ENCODE data around the gene GGT1. TPM values are rescaled to one million over a fixed set of nuclear protein-coding genes. Genes with fewer than 3 reads are reported as not detected.

GGT1 gene
- polyA plus RNA-seq, 1 of the 3 experiments (the other 2 are of a cell fraction), result 1.6 TPM

DNA sequence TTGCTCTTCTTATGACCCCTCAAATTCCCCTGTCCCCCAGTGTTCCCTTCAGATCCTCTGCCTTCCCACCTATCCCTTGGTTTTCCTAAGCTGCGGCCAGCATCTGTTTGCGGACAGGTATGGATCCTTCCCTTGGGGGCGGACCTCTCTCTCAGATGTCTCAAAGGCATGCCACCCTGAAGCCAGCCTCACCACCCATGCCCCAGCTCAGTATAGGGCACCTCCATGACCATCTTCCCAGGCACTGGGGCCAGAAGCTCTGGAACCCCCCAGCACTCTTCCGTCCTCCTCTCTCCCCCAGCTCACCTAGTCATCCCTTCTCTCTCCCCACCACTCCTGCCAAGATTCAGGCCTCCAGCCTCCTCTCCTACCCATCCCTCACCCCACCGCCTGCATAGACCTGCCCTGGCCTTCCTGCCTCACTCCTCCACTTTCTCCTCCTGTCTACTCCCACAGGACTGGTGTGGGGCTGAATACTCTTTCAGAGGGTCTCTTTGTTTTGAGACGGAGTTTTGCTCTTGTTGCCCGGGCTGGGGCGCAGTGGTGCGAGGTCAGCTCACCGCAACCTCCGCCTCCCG lies 12.3 kb upstream of the GGT1 start:
- WGBS (ENCODE audit: low lambda C conversion rate), result 97% methylated on average over 12 of the region's 12 CpGs
- Histone ChIP-seq H3K9me2 (no peaks in the 10 kb centered on the region), H3K27me3 (ENCODE audit: insufficient read depth) (no peaks in the 10 kb centered on the region), H3K4me3 (ENCODE audit: low read depth in 2 of 2, low read length in 1 of 2) (no peak overlapping the region), H2AFZ (ENCODE audit: low read depth) (no peak overlapping the region), H3K36me3 (replicated peaks in 1 of 2; ENCODE audit: control insufficient read depth in 1 of 2, insufficient read depth in 2 of 2, low read length in 1 of 2) (peaks cover 0 to 17% of the 10 kb centered on the region in 2 experiments), H3K9ac (no peak overlapping the region), H3K4me2 (no peak overlapping the region), H3K27ac (ENCODE audit: low read depth in 2 of 2, low read length in 1 of 2) (no peak overlapping the region), H3K4me1 (ENCODE audit: control insufficient read depth in 1 of 2, insufficient read depth in 2 of 2, low read depth in 1 of 2, low read length in 1 of 2) (peaks cover 0 to 41% of the 10 kb centered on the region in 2 experiments; a peak in 1 of 4 replicates), H3K9me3 (no peaks in the 10 kb centered on the region), H3F3A (replicated peaks; ENCODE audit: insufficient read depth) (no peaks in the 10 kb centered on the region), H3K79me2 (ENCODE audit: insufficient read depth) (no peaks in the 10 kb centered on the region), H4K20me1 (ENCODE audit: insufficient read depth) (no peaks in the 10 kb centered on the region)
- DNase-seq, result no peak
- CTCF ChIA-PET, result interaction anchor here (1.3 kb wide), 1 partner anchor 178 kb away, joined by 3 read pairs; no protein-coding TSS in a partner anchor
- TF ChIP-seq JUND (IDR thresholded peaks at IDR 0.05) (no peak), TEAD4 (IDR thresholded peaks at IDR 0.05; ENCODE audit: borderline replicate concordance, insufficient read depth) (no peak)
- POLR2A ChIA-PET, result interaction anchor here (0.5 kb wide), 1 partner anchor 1019 kb away, joined by 3 read pairs; no protein-coding TSS in a partner anchor

DNA sequence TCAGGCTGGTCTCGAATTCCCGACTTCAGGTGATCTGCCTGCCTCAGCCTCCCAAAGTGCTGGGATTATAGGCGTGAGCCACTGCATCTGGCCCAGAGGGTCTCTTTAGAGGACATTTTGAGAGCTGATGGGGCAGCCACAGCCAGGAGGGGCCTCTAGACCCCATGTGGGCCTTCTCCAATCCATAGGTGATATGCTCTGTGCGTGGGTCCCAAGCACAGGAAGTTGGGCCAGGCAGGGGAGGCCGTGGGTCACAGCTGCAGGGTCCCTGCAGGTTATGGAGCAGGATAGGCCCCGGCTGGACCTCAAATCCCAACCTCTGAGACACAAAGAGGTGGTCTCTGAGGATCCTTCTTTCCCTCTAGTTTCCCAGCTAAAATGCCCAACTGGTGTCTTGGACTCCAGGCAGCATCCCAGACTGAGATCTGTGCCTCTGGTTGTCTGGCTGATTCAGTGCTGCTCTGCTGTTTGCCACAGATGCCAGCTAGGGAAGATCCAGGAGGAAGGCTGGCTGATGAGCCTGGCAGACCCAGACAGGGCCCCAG lies 11.6 kb upstream of the GGT1 start:
- H3K4me2 ChIP-seq, result no peak overlapping the region
- no peaks in the 10 kb centered on the region for H3F3A ChIP-seq (replicated peaks; ENCODE audit: insufficient read depth)
- peaks cover 0 to 41% of the 10 kb centered on the region in 2 experiments; a peak in 1 of 4 replicates for H3K4me1 ChIP-seq (ENCODE audit: control insufficient read depth in 1 of 2, insufficient read depth in 2 of 2, low read depth in 1 of 2, low read length in 1 of 2)
- H3K9ac ChIP-seq, result no peak overlapping the region
- H3K27me3 ChIP-seq (ENCODE audit: insufficient read depth), result no peaks in the 10 kb centered on the region
- peaks cover 0 to 12% of the 10 kb centered on the region in 2 experiments for H3K36me3 ChIP-seq (replicated peaks in 1 of 2; ENCODE audit: control insufficient read depth in 1 of 2, insufficient read depth in 2 of 2, low read length in 1 of 2)
- DNase-seq, result no peak
- no peaks in the 10 kb centered on the region for H3K9me3 ChIP-seq
- no peaks in the 10 kb centered on the region for H3K9me2 ChIP-seq
- 83% methylated on average over 1 of the region's 6 CpGs for WGBS (ENCODE audit: low lambda C conversion rate)
- H3K4me3 ChIP-seq (ENCODE audit: low read depth in 2 of 2, low read length in 1 of 2), result no peak overlapping the region
- H4K20me1 ChIP-seq (ENCODE audit: insufficient read depth), result no peaks in the 10 kb centered on the region
- ChIA-PET CTCF (interaction anchor here (1.3 kb wide), 1 partner anchor 177 kb away, joined by 3 read pairs; no protein-coding TSS in a partner anchor), POLR2A (interaction anchor here (0.5 to 1.3 kb wide), 3 partner anchors 35 to 1018 kb away, joined by 3 to 4 read pairs (median 4); no protein-coding TSS in a partner anchor)
- no peak overlapping the region for H3K27ac ChIP-seq (ENCODE audit: low read depth in 2 of 2, low read length in 1 of 2)
- no peak overlapping the region for H2AFZ ChIP-seq (ENCODE audit: low read depth)
- H3K79me2 ChIP-seq (ENCODE audit: insufficient read depth), result no peaks in the 10 kb centered on the region
- TF ChIP-seq FOXM1 (IDR thresholded peaks at IDR 0.05; ENCODE audit: low read depth), result no peak
- TF ChIP-seq ELF1 (IDR thresholded peaks at IDR 0.05), result no peak
- TF ChIP-seq, protein P1, sequence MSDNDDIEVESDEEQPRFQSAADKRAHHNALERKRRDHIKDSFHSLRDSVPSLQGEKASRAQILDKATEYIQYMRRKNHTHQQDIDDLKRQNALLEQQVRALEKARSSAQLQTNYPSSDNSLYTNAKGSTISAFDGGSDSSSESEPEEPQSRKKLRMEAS (IDR thresholded peaks at IDR 0.05; ENCODE audit: low read depth), result no peak
- no peak for TF ChIP-seq POLR2AphosphoS5 (IDR thresholded peaks at IDR 0.05; ENCODE audit: low read depth, low read length)
- no peak for TF ChIP-seq JUND (IDR thresholded peaks at IDR 0.05)
- TF ChIP-seq TEAD4 (IDR thresholded peaks at IDR 0.05; ENCODE audit: borderline replicate concordance, insufficient read depth), result no peak
- TF ChIP-seq RAD21 (IDR thresholded peaks at IDR 0.05; ENCODE audit: low read length), result no peak
- TF ChIP-seq NFIC (IDR thresholded peaks at IDR 0.05; ENCODE audit: borderline replicate concordance), result no peak
- TF ChIP-seq, protein P2, sequence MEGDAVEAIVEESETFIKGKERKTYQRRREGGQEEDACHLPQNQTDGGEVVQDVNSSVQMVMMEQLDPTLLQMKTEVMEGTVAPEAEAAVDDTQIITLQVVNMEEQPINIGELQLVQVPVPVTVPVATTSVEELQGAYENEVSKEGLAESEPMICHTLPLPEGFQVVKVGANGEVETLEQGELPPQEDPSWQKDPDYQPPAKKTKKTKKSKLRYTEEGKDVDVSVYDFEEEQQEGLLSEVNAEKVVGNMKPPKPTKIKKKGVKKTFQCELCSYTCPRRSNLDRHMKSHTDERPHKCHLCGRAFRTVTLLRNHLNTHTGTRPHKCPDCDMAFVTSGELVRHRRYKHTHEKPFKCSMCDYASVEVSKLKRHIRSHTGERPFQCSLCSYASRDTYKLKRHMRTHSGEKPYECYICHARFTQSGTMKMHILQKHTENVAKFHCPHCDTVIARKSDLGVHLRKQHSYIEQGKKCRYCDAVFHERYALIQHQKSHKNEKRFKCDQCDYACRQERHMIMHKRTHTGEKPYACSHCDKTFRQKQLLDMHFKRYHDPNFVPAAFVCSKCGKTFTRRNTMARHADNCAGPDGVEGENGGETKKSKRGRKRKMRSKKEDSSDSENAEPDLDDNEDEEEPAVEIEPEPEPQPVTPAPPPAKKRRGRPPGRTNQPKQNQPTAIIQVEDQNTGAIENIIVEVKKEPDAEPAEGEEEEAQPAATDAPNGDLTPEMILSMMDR (IDR thresholded peaks at IDR 0.05), result no peak

Data from SK-N-SH (cell line).